ENCODE results near the gene PUSL1. TPM values are rescaled to one million over a fixed set of nuclear protein-coding genes. Genes with fewer than 3 reads are reported as not detected.

The PUSL1 gene
- total RNA-seq, 2 donors from 2014 or later: 10.6 to 14.9 TPM

DNA sequence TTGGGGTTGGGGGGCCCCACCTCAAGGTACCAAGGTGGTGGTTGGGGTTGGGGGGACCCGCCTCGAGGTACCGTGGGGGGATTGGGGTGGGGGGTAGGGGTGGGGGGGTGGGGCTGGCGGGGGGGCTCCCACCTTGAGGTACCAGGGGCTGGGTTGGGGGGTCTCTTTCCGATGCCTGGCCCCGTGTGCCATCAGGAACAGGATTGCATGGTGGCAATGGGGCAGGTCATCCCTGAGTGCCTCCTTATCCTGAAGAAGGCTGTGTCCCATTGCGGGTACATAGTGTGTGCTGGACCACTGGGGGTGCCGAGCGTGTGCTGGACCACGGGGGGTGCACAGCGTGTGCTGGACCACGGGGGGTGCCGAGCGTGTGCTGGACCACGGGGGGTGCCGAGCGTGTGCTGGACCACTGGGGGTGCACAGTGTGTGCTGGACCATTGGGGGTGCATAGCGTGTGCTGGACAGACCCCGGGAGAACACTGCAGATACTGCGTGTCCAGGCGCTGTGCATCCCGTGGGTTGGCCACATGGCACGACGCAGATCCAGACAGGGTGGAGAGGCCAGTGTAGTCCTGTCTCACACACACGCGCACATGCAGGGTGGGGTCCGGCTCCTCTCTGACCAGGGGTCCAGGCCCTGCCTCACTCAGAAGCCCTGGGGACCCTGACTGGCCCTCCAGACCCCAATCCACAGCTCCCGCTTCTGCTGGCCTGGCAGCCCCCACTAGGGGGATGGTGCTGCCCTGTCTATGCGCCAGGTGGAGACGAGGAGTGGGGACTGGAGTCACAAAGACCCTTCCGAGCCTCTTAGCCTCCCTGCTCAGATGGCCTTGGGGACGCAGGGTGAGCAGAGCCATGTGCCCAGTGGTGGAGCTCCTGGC, 23.9 kb upstream of the PUSL1 start:
- H3K27me3 Mint-ChIP-seq: no peaks in the 10 kb centered on the region
- no peaks in the 10 kb centered on the region for H3K4me1 Mint-ChIP-seq
- H3K27ac Mint-ChIP-seq: no peak overlapping the region
- H3K4me3 Mint-ChIP-seq: no peak overlapping the region
- no peak for ATAC-seq
- no peak for DNase-seq
- no peaks in the 10 kb centered on the region for H3K9me3 ChIP-seq (ENCODE audit: control insufficient read depth, low read length, poor library complexity, severe bottlenecking)
- no peaks in the 10 kb centered on the region for H3K36me3 Mint-ChIP-seq (ENCODE audit: low read depth)

DNA sequence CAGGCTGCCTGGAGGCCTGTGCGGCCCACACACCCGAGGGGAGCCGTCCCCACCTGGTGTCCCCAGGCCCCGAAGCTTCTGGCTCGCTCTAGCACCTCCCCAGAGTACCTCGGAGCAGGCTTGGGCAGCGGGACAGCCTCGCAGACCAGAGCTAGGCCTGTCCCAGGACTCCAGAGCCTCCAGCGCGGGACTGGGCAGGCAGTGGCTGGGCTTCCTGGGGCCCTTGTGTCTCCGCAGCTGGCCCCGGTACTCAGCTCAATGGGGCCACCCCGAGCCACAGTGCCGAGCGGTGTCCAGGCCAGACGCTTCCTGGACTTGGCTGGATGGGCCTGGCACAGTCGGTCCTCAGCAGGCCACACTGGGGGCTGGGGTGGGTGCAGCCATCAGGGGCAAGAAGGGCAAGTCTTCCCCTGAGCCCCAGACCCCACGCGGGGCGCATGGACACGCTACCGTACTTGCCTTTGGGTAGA, 23.3 kb upstream of the PUSL1 start:
- Mint-ChIP-seq H3K4me1 (peaks cover 2% of the 10 kb centered on the region), H3K4me3 (no peak overlapping the region), H3K27ac (no peak overlapping the region), H3K27me3 (no peaks in the 10 kb centered on the region), H3K36me3 (ENCODE audit: low read depth) (no peaks in the 10 kb centered on the region)
- H3K9me3 ChIP-seq (ENCODE audit: control insufficient read depth, low read length, poor library complexity, severe bottlenecking): no peaks in the 10 kb centered on the region
- ATAC-seq (no peak), DNase-seq (no peak)

DNA sequence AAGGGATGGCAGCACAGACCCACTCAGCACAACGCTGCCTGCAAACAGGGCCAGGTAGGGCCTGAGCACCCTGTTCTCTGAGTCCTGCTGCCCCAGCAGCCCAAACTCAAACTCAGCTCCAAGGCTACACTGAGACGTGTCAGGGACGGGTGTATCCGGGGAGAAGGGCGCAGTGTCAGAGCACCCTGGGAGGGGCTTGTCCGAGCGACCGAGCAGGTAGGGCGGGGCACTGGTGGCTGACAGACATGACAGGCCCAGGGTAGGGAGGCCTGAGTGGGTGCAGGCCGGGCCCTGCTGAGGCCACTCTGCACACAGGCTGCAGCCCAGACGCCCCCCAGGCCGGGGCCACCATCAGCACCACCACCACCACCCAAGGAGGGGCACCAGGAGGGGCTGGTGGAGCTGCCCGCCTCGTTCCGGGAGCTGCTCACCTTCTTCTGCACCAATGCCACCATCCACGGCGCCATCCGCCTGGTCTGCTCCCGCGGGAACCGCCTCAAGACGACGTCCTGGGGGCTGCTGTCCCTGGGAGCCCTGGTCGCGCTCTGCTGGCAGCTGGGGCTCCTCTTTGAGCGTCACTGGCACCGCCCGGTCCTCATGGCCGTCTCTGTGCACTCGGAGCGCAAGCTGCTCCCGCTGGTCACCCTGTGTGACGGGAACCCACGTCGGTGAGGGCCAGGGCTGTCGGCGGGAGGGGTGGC, 22.6 kb upstream of the PUSL1 start:
- no peak for DNase-seq
- Mint-ChIP-seq H3K36me3 (ENCODE audit: low read depth) (no peaks in the 10 kb centered on the region), H3K27me3 (no peaks in the 10 kb centered on the region), H3K4me3 (no peak overlapping the region), H3K27ac (no peak overlapping the region), H3K4me1 (peaks cover 6% of the 10 kb centered on the region)
- no peaks in the 10 kb centered on the region for H3K9me3 ChIP-seq (ENCODE audit: control insufficient read depth, low read length, poor library complexity, severe bottlenecking)
- ATAC-seq: no peak

DNA sequence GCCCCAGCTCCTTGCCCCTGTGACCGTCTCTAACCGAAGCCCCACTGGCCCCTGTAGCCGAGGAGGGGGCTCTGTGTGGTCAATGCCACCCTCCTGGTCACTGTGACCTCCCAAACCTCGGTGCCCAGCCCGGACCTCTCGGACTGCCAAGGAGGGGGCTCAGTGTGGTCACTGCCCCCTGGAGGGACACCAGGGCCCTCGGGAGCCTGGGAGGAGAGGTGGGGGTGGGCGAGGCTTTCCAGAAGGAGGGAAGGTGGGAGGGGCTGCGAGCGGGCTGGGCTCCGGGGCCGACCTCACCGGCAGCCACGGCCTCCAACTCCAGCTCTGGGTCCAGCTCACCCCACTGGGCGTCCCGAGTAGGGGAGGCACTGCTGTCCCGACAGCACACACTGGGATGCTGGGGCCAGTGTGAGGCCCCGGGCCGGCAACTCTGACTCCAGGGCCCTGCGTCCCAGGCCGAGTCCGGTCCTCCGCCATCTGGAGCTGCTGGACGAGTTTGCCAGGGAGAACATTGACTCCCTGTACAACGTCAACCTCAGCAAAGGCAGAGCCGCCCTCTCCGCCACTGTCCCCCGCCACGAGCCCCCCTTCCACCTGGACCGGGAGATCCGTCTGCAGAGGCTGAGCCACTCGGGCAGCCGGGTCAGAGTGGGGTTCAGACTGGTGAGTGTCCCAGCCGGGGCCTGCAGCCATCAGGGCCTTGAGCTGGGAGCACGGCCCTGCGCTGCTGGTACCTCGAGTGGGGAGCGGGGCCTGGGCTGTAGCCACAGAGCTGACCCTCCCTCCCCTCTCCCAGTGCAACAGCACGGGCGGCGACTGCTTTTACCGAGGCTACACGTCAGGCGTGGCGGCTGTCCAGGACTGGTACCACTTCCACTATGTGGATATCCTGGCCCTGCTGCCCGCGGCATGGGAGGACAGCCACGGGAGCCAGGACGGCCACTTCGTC, 21.8 kb upstream of the PUSL1 start:
- H3K4me3 Mint-ChIP-seq: no peak overlapping the region
- H3K9me3 ChIP-seq (ENCODE audit: control insufficient read depth, low read length, poor library complexity, severe bottlenecking): no peaks in the 10 kb centered on the region
- ATAC-seq (no peak), DNase-seq (no peak)
- peaks cover 6% of the 10 kb centered on the region for H3K4me1 Mint-ChIP-seq
- no peaks in the 10 kb centered on the region for H3K36me3 Mint-ChIP-seq (ENCODE audit: low read depth)
- H3K27me3 Mint-ChIP-seq: no peaks in the 10 kb centered on the region
- H3K27ac Mint-ChIP-seq: no peak overlapping the region

DNA sequence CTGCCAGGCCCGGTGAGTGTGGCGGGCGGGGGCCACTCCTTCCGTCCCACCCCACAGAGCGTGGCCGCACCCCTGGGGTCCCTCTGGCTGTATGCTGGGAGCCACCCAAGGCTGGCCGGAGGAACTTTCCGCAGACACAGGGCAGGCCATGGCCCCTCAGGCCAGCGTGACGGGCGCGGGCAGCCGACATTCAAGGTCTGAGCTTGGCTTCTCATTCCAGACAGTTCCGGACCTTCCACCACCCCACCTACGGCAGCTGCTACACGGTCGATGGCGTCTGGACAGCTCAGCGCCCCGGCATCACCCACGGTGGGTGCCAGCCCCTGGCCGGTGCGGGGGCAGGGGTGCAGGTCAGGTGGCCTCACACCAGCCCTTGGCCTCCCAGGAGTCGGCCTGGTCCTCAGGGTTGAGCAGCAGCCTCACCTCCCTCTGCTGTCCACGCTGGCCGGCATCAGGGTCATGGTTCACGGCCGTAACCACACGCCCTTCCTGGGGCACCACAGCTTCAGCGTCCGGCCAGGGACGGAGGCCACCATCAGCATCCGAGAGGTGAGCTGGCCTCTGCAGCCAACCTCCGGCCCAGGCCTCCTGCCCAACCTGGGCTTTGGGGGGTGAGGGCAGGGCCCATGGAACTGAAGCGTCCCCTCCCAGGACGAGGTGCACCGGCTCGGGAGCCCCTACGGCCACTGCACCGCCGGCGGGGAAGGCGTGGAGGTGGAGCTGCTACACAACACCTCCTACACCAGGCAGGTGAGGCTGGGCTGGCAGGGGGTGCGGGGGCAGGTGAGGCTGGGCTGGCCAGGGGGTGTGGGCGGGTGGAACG, 20.9 kb upstream of the PUSL1 start:
- H3K4me3 Mint-ChIP-seq: no peak overlapping the region
- no peaks in the 10 kb centered on the region for H3K9me3 ChIP-seq (ENCODE audit: control insufficient read depth, low read length, poor library complexity, severe bottlenecking)
- H3K27ac Mint-ChIP-seq: no peak overlapping the region
- H3K4me1 Mint-ChIP-seq: peaks cover 6% of the 10 kb centered on the region
- no peaks in the 10 kb centered on the region for H3K27me3 Mint-ChIP-seq
- no peaks in the 10 kb centered on the region for H3K36me3 Mint-ChIP-seq (ENCODE audit: low read depth)
- DNase-seq (no peak), ATAC-seq (no peak)

DNA sequence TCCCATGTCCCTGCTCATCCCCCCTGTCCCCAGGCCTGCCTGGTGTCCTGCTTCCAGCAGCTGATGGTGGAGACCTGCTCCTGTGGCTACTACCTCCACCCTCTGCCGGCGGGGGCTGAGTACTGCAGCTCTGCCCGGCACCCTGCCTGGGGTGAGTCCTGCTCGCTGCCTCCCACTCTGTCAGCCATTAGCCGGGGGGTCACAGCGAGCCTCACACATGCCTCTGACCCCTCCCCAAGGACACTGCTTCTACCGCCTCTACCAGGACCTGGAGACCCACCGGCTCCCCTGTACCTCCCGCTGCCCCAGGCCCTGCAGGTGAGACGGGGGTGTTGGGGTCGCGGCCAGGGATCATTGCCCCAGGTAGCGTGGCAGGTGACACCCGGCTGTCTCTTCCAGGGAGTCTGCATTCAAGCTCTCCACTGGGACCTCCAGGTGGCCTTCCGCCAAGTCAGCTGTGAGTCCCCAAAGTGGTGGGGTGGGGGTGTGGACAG, 18.1 kb upstream of the PUSL1 start:
- peak; percentile 66 for ATAC-seq

DNA sequence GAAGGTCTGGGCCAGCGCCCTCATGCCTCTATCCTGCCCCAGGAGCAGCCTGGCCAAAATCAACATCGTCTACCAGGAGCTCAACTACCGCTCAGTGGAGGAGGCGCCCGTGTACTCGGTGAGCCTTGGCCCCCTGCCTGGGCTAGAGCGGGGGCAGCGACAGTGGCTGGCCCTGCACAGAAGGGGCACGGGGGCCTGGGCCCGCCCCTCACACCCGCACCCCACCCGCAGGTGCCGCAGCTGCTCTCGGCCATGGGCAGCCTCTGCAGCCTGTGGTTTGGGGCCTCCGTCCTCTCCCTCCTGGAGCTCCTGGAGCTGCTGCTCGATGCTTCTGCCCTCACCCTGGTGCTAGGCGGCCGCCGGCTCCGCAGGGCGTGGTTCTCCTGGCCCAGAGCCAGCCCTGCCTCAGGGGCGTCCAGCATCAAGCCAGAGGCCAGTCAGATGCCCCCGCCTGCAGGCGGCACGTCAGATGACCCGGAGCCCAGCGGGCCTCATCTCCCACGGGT, 17.3 kb upstream of the PUSL1 start:
- peaks cover 6% of the 10 kb centered on the region for H3K4me1 Mint-ChIP-seq
- H3K27ac Mint-ChIP-seq: no peak overlapping the region
- DNase-seq (no peak), ATAC-seq (no peak)
- no peaks in the 10 kb centered on the region for H3K36me3 Mint-ChIP-seq (ENCODE audit: low read depth)
- H3K4me3 Mint-ChIP-seq: no peak overlapping the region
- no peaks in the 10 kb centered on the region for H3K27me3 Mint-ChIP-seq
- no peaks in the 10 kb centered on the region for H3K9me3 ChIP-seq (ENCODE audit: control insufficient read depth, low read length, poor library complexity, severe bottlenecking)

More for the DNA sequence above, 18.1 kb upstream of the PUSL1 start:
- Mint-ChIP-seq H3K27me3 (no peaks in the 10 kb centered on the region), H3K36me3 (ENCODE audit: low read depth) (no peaks in the 10 kb centered on the region), H3K27ac (no peak overlapping the region), H3K4me3 (no peak overlapping the region), H3K4me1 (peaks cover 6% of the 10 kb centered on the region)
- peak; percentile 30 to 68 (median 50) for DNase-seq
- no peaks in the 10 kb centered on the region for H3K9me3 ChIP-seq (ENCODE audit: control insufficient read depth, low read length, poor library complexity, severe bottlenecking)

DNA sequence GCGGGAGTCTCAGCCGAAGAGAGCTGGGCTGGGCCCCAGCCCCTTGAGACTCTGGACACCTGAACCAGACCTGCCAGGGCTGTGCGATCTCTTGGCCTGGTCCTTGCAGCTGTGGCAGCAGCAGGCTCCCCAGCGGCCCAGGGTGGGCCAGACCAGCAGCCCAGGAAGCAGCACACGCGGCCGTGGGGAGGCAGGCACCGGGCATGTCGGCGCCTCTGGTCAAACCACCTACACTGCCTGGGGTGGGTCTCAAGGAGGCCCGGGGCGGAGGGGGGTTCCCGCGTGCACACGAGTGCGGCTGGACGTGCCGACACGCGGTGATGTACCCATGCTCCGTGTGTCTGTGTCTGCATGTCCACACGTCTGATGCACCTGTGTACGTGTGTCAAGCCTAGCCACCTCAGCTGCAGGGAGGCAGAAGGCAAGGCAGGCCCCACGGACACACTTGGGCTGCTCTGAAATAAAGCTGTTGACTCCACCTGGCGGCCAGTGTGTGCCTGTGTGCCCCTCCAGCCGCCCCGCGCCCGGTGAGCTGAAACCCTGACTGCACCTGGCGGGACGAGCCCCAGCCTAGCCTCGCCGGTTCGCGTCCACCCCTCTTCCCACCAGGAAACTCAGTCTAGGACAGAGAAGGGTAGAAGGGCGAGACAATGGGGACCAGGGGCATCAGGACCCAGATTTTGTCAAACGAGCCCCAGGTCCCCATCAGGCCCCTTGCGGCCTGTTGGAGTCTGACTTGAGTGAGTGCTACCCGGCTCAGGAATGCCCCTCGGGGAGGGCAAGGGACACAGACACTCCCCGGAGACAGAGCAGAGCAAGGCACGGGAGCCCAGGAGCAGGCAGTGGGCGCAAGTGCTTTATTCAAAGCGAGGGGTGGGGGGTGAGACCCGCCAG, 16.6 kb upstream of the PUSL1 start:
- Mint-ChIP-seq H3K4me3 (no peak overlapping the region), H3K27ac (no peak overlapping the region), H3K36me3 (ENCODE audit: low read depth) (no peaks in the 10 kb centered on the region), H3K4me1 (peaks cover 6% of the 10 kb centered on the region), H3K27me3 (no peaks in the 10 kb centered on the region)
- H3K9me3 ChIP-seq (ENCODE audit: control insufficient read depth, low read length, poor library complexity, severe bottlenecking): no peaks in the 10 kb centered on the region
- peak; percentile 50 to 62 (median 50) for DNase-seq
- peak; percentile 84 for ATAC-seq

DNA sequence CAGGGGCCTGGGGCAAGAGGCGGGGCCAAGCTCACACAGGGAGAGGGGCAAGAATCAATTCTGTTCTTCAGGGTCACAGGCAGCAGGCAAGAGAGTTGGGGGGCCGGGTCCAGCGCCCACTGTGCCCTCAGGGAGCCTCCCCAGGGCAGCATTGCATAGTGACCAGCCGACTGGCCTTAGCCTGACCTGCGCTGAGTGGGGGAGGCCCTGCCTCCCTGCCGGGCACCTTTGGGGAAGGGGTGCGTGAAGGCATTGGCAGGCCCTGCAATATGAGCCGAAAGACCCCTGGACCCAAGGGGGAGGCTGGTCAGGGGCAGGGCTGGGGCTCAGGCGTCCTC, 16.0 kb upstream of the PUSL1 start:
- ATAC-seq (no peak), DNase-seq (no peak)
- no peaks in the 10 kb centered on the region for H3K36me3 Mint-ChIP-seq (ENCODE audit: low read depth)
- H3K4me1 Mint-ChIP-seq: peaks cover 6% of the 10 kb centered on the region
- H3K27me3 Mint-ChIP-seq: no peaks in the 10 kb centered on the region
- H3K4me3 Mint-ChIP-seq: no peak overlapping the region
- no peak overlapping the region for H3K27ac Mint-ChIP-seq
- no peaks in the 10 kb centered on the region for H3K9me3 ChIP-seq (ENCODE audit: control insufficient read depth, low read length, poor library complexity, severe bottlenecking)

DNA sequence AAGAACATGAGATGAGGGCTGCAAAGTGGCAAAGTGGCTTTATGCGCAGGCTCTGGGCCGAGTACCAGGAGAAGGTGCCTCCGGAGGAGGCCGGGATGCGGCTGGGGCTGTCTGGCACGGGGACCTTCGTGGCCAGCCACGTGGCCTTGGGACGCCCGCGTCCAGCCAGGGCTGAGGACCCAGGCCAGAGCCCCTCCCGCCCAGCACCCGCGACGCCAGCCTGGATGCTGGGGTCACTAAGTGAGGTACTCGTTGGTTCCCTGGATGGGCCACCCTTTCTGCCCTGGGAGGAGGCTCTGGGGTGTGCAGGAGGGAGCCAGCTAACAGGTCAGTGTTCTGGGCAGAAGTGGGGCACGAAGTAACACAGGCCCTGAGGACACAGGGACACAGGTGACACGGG, 15.5 kb upstream of the PUSL1 start:
- Mint-ChIP-seq H3K27ac (no peak overlapping the region), H3K4me3 (no peak overlapping the region), H3K4me1 (peaks cover 6% of the 10 kb centered on the region), H3K27me3 (no peaks in the 10 kb centered on the region), H3K36me3 (ENCODE audit: low read depth) (no peaks in the 10 kb centered on the region)
- ATAC-seq (no peak), DNase-seq (no peak)
- H3K9me3 ChIP-seq (ENCODE audit: control insufficient read depth, low read length, poor library complexity, severe bottlenecking): no peaks in the 10 kb centered on the region

Measured in T-helper 17 cell (primary cell).